CD4-positive, alpha-beta T cell treated with Interleukin-21 for 1 hour (primary cell): Measurements from ENCODE around the gene FAM168B.

Source experiments
- DNase-seq: peaks from one replicate; pipeline ENCODE4 v3.0.0-alpha.2; 2020

FAM168B gene

GRCh38 chr2:131038258-131039100 is 54.8 kb downstream of the FAM168B start:
- no peak for DNase-seq

GRCh38 chr2:131037398-131038257 is 55.6 kb downstream of the FAM168B start:
- no peak for DNase-seq

GRCh38 chr2:131036696-131037397 is 56.4 kb downstream of the FAM168B start:
- DNase-seq = no peak

DNA sequence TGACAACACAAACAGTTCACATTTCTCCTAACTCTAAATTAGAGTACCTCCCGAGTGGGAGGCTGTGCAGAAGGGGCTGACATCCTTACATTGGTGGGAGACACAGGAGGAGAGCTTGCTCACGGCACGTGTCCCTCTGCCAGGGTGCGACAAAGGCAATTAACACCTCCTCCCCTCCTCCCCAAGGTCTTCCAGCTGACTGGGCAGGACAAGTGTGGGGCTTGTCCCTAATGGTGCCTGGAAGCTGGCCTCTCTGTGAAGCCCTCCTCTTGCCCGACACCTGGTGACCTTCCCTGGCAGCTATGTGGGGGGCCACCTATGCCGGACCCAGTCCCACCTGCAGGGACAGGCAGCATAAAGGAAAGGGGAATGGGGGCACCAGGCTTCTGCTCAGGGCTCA is 57.0 kb downstream of the FAM168B start:
- no peak for DNase-seq

DNA sequence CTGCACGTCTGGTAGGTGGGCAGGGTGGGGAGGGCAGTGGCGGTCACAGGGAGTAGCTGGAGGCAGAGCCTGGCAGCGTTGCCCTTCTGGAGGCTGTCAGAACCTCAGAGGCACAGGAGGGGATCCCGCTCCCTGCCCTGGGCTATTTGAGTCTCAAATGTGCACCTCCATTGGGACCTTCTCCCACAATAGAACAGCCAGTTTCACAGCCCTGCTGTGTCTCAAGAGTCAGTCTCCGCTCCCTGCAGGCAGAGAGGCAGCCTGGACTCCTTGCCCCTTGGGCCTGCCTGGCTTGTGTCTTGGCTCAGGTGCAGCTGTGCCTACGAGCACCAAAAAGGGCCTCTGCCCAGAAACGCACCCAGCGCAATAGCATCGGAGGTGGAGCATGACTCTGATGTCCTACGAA is 57.4 kb downstream of the FAM168B start:
- no peak for DNase-seq

DNA sequence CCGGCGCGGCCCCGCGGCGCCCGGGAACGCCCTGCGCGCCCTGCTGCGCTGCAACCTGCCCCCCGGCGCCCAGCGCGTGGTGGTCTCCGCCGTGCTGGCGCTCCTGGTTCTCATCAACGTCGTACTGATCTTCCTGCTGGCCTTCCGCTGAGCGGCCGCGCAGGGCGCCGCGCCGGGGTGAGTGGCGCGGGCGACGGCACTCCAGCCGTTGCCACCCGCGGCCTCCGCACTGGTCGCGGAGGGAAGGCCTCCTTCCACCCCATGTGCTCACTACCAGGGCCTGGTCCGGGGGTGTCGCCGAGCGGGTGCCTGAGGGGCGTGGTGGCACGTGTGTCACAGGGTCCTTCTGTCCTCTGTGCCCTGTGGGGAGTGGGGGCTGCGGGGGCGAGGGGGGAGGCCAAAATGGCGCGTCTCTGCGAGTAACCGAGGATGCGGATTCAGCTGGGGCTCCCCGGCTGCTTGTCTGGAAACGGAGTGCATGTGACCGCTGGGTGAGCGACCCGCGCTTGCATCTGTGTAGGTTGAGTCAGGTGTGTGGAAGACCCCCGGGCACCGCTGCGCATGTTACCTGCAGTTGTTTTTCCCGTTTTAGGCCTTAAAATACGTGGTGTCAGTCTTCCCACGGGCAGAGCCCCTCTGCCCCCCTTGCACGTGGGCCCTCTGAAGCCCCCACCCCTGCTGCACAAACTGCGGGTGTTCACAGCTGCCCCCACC is 58.0 kb downstream of the FAM168B start:
- no peak for DNase-seq

- DNase-seq = no peak
These were observed 58.9 kb downstream of the FAM168B start for GRCh38 chr2:131034122-131035051.

DNA sequence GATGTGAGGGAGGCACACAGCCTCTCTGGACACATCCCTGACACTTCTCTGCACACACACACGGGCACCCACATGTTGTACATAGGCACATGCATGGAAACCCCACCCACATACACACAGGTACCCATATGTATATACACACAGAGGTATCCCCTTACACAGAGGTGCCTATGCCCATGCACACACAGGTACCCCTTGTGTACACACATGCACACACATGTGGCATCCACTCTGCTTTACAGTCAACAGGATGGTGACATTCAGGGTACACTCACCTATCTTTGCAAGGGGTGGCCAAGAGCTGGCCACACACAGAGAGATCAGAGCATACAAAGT is 59.5 kb downstream of the FAM168B start:
- no peak for DNase-seq

DNA sequence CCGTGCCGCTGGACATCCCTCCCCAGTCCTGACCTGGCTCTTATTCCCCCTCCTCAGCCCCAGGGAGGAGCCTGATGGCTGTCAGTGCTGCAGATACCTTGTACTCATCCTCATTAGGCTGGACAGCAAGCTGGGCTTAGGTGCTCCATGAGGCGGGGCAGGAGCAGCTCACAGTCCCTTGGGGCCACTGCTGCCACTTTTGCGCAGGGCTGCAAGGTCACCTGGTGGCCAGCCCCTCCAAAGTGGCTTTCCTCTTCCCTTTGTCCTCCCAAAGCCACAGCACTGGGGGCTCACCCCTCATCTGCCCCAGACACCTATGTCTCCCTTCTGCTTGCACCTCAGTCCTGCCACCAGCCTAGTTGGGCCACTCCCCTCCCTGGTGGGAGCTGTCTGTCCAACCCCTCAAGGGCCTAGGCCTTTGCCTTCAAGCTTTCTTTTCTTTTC is 60.8 kb downstream of the FAM168B start:
- DNase-seq = no peak

- no peak for DNase-seq
These were observed 61.4 kb downstream of the FAM168B start for GRCh38 chr2:131031875-131032274.

GRCh38 chr2:131031431-131031841 is 61.8 kb downstream of the FAM168B start:
- DNase-seq = no peak

DNA sequence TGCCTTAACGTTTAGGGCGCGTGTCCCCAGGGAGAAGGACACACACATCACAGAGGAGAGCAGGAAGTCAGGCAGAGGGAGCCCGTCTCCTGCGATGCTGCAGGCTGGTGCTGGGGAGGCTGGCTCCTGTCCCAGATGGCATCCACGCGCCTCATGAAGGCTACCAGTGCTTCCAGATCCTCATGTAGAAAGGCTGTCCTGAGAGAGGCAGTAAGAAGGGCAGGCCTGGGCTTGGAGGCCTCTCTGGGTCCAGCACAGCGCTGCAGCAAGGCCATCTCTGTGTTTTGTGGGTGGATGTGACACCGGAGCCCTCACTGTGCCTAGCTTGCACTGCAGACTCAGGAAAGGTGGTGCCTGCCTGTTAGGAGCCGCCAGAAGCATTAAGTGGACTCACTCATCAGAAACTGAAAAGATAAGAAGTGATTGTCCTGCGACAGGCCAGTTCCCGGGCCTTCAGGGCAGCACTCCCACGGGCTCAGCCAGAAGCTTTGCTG is 62.7 kb downstream of the FAM168B start:
- no peak for DNase-seq

DNA sequence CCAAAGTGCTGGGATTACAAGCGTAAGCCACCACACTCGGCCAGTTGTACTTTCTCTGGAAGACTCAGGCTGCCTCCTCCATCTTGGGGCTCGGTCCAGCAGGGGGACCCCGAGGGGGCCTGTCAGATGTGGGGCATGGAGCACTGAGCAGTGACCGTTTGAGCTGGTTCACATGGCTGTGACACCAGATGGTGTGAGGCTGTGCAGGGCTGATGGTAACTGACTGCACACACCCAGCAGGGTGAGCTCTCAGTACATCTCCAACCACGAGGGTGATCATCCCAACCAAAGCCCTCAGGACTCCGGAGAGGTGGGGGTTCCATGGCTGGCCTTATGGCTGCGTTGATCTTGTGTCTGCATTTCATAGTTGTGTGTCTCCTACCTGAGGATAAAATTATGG is 63.4 kb downstream of the FAM168B start:
- DNase-seq = no peak

GRCh38 chr2:131027566-131028528 is 65.4 kb downstream of the FAM168B start:
- DNase-seq = no peak

DNA sequence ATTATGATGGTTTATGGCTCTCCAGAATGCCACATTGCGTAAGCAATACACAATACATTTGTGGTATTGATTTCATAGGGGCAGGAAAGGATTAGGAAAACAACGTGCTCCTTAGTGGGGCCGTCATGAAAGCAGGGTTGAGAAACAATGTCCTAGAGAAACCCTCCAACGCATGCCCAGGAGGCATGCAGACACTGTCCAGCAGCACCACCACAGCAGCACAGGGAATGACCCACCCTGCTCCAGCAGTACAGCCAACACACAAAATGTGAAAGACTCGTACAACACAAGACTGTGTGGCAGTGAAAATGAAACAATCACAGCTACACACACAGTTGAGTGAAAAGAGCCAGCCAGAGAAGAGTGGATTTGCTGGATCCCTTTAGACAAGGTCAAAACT is 66.3 kb downstream of the FAM168B start:
- DNase-seq = no peak

GRCh38 chr2:131023758-131024157 is 69.5 kb downstream of the FAM168B start:
- DNase-seq = no peak

DNA sequence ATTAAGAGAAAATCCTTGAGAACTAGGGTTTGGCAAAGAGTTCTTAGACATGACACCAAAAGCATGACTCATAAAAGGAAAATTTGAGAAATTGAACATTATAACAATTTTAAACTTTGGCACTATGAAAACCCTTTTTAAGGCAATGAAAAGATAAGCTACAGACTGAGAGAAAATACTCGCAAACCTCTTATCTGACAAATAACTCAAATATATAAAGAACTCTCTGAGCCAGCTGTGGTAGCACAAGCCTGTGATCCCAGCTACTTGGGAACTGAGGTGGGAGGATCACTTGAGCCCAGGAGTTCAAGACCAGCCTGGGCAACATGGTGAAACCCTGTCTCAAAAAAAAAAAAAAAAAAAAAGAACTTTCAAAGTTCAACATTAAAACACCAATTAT is 70.5 kb downstream of the FAM168B start:
- no peak for DNase-seq

DNA sequence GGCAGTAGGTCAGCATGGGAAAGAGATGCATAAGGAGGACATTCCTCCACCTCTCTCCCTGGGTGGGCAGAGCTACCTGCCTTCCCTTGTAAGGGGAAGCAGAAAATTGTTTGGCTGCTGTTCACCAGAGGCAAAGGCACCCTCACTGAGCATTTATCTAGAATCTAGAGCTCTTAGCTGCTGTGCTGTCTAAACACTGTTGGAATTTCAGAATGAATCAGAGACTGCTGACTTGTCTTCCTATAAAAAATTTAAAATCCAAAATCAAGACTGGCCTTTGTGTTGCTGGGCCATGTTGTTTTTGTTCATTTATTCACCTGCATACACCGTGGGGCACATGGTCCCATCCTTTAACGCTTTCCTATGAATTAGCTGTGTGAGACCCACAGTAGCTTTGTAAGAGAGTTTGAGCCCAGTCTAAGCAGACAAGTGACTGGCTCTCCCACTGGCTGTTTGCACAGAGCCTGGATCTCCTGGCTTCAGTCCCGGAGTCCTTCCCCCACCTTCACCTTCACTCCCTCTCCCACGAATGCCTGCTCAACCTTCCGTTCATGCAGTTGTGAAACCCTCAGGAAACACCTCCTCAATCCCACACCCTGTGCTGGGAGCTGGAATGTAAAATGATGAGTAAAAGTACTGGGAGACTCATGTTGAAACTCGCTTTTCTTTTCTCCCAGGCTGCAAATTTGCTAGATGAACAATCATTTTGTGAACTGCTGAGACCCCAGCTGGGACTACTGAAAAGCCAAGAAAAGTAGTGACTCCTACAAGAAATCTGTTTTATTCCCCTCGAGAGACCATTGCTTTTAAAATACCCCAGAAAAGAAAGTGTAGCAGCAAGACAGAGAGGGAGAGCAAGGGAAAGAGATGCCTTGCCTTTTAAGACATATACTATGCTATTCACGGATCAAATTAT is 76.2 kb downstream of the FAM168B start:
- DNase-seq = no peak

DNA sequence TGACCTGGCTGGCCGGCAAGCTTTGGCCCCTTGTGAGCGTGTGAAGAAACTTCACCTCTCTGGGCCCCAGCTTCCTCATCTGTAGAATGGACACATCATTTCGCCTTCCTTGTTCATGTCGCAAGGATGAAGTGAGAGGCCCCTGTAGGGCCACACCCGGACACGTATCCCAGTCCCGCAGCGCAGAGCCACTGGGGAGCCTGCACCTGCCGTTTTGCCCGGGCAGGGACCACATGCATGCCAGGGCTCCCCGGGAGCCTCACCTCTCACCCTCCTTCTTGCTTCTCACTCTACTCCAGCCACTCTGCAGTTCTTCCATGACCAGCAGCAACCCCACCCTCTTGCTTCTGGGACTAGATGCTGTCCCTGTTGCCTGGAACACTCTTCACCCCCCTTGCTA is 77.5 kb downstream of the FAM168B start:
- DNase-seq = no peak
